Iris pigment epithelial cell (primary cell): ENCODE measurements around the gene P3R3URF.

ENCODE experiments used
- DNase-seq: peaks from one replicate; pipeline ENCODE4 v3.0.0-alpha.2; 2011; ENCODE audit warnings: low read depth

The P3R3URF gene

DNA sequence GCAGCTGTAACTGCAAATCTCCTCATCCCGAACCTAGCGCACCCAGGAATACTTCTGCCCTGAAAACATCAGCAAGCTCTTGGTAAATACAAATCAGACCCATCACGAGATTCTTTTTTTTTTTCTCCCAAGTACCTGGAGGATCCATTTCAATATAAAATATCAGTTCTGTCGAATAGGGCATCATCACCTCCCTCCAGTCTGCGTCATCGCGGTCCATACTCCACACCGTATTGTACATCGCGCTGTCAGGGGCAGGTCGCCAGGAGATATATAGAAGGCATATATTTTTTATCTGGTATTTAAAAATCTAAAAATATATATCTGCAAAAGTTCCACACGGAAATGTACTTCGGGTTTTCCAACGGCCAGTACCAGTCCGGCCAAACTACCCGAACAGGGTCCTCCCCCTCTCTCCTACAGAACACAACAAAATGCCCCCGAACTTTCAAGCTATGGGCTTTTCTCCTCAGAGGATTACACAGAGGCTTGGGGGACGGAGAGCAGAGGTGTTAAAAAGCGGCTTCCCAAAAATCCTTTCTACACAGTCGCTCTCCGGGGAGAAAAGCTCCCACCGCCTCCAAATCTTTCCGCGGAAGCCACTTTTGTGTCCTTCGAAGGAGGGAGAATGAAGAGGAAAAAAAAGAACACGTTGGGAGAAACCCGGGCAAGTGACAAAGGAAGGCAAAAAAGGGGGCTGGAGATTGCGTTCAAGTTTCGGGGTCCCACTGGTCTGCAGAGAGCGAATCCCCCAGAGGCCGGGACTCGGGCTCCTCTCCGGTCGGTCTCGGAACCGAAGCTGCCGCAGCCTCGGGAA lies 44.4 kb downstream of the P3R3URF start:
- peak; percentile 42 for DNase-seq

DNA sequence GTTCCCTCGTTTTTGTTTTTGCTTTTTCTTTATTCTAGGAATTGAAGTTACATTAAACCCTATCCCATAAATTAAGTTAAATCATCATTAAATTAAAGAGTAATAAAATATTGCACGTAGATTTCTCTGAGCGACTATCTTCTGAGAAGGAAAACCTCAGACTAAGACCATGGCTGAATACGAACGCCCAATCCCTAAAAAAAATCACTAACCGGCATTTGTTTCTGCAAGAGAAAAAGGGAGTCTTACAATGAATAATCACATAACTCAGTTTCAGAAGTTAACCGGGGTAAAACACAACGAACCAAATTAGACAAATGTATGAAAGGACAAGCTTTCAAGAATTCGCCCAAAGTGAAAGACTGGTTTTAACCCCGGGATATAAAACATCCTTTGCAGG lies 45.2 kb downstream of the P3R3URF start:
- peak; percentile 22 for DNase-seq

DNA sequence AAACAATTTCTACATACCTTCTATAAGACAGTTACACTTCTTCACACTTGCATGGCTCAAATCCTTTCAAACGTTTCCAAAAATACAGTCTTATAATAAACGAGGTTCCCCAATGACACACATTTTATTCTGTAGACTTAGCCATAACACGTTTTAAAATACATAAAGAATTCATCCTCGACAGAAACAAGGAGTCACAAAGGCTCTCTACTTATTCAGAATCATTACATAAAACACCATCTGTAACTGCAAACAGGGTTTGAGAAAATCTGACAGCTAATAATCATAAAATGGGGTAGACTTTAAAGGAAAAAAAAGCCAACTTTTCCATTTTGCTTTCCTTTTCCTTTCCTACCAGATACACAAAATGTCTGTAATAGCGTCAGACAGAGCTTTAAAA lies 45.7 kb downstream of the P3R3URF start:
- DNase-seq, result no peak

DNA sequence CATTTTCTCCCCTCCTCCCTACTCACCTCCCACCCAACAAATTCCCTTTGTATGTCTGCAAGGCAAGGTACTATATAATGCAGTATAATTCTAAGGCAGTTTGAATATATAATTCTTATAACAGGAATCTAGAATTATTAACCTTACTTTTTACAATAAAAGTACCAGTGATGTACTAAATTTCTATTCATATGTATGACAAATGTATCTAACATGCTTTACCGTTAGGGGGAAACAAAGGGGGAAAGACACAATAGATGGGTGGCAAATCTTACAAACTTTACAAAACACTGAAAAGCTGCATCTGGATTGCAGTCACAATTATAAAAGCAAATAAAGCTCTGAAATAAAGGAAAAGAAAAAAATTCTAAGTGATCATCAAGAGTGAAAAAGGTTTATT lies 46.2 kb downstream of the P3R3URF start:
- no peak for DNase-seq

DNA sequence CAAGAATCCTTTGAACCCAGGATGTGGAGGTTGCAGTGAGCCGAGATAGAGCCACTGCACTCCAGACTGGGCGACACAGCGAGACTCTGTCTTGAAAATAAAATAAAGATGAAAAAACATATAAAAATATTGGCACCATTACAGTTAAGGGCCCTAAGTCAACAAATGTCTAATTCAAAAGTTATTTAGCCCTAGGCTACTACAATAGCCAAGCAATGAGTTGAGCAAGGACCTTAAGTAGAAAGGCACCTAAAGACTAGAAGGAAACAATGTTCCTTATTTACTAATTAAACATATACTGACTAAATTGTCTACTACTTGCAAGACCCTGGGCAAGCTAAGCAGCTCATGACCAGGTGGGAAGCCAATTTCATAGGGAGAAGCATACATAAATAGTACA lies 47.9 kb downstream of the P3R3URF start:
- DNase-seq, result peak; percentile 58
